Measurements from ENCODE around the gene EXOSC9.
A peak's percentile ranks its signal among the peaks of the same experiment; 100 is the strongest.

EXOSC9 gene

DNA sequence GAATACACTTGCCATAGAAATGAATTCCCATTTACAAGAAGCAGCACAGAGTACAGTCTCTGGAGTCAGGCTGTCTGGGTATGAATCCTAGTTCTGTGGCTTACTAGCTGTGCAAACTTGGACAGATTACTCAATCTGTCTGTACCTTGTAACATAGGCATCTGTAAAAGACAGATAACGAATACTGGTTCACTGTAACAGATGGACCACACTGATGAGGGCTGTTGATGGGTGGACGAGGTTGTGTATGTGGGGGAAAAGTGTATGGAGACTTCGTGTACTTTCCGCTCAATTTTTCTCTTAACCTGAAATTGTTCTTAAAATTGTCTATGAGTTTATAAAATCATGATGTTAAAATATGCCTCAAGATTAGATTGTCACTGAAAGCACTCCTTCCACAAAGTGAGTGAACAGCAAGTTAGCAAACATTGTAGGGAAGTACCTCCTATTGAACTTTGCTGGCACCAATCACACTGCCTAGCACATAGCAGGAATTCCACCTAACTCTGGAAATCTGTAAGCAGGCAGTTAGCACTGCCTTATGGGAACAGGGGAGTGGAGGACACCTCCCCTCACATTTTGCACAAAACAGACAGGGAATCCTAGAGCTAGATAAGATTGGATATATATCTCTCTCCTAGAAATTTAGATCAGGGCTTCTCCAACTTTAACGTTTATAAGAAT lies 6.5 kb upstream of the EXOSC9 start:
- Histone ChIP-seq H3K27ac (no peak overlapping the region), H3K9me3 (no peaks in the 10 kb centered on the region), H3K27me3 (peaks cover 0 to 2% of the 10 kb centered on the region in 2 donors), H3K36me3 (no peaks in the 10 kb centered on the region), H3K4me1 (no peaks in the 10 kb centered on the region), H3K4me3 (no peak overlapping the region)
- TF ChIP-seq CTCF (IDR thresholded peaks at IDR 0.05): no peak
- no peak for DNase-seq
- intact Hi-C loops (cut with DNase I; ENCODE audit: low total_unique reads): no loop called here

DNA sequence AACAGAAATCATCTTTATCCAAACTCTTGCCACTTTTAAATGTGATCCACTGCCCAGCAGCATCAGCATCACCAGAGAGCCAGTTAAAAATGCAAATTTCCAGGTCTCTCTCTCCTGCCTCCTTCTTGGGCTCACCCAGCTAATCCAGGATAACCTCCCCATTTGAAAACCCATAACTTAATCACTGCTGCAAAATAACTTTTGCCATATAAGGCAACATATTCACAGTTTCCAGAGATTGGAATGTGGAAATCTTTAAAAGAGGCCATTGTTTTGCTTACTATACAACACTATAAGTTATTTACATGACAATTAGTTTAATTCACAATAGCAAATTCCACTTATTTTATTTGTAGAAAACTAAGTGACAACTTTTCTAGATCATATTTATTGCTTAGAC lies 4.8 kb upstream of the EXOSC9 start:
- Histone ChIP-seq H3K27me3 (peaks cover 0 to 2% of the 10 kb centered on the region in 2 donors), H3K4me3 (no peak overlapping the region), H3K36me3 (no peaks in the 10 kb centered on the region), H3K27ac (no peak overlapping the region), H3K9me3 (no peaks in the 10 kb centered on the region), H3K4me1 (no peaks in the 10 kb centered on the region)
- intact Hi-C loops (cut with DNase I; ENCODE audit: low total_unique reads): no loop called here
- TF ChIP-seq CTCF (IDR thresholded peaks at IDR 0.05): no peak
- no peak for DNase-seq

- H3K4me1 ChIP-seq: peaks cover 0 to 16% (median 5%) of the 10 kb centered on the region in 4 donors
- no peak overlapping the region for H3K4me3 ChIP-seq
- H3K36me3 ChIP-seq: peaks cover 5 to 17% (median 8%) of the 10 kb centered on the region in 3 donors
- no peaks in the 10 kb centered on the region for H3K27me3 ChIP-seq
- TF ChIP-seq CTCF (IDR thresholded peaks at IDR 0.05): no peak
- intact Hi-C loops (cut with DNase I; ENCODE audit: low total_unique reads): no loop called here
- H3K27ac ChIP-seq: no peak overlapping the region
- no peak for DNase-seq
- no peaks in the 10 kb centered on the region for H3K9me3 ChIP-seq
Observed at GRCh38 chr4:121799208-121799823, 1.8 kb upstream of the EXOSC9 start.

DNA sequence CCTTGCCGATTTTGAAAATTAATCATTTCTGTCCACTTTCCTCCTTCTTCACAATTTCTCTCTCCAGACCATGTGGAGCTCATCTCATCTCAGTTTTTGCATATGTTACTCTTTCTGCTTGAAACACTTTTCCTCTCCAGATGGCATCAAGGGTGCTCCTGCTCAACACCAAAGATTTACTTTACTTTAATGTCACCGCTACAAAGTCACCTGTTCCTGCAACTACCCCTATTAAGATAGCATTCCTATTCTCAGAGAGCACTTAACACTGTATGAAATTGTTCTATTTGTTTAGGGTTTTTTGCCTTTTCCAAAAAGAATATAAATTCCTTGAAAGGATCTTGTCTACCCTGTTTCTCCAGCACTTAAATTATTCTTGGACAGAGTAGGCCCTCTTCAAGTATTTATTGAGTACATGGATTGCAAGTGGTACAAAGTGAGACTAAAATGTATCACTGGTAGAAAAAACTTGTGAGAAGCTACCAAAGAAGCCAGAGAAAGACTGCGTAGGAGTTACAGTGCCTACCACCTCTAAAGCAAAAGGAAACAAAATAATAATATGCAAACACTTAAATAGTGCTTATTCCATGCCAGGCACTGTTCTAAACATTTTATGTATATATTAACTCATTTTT lies 1.1 kb upstream of the EXOSC9 start:
- Histone ChIP-seq H3K9me3 (no peaks in the 10 kb centered on the region), H3K4me3 (peak overlapping the region; percentile 83 to 92), H3K27me3 (no peaks in the 10 kb centered on the region), H3K36me3 (peaks cover 11 to 24% (median 15%) of the 10 kb centered on the region in 3 donors), H3K27ac (peak overlapping the region; percentile 81 to 85), H3K4me1 (peaks cover 0 to 16% (median 5%) of the 10 kb centered on the region in 4 donors)
- TF ChIP-seq CTCF (IDR thresholded peaks at IDR 0.05): no peak
- intact Hi-C loops (cut with DNase I; ENCODE audit: low total_unique reads): no loop called here
- DNase-seq: no peak

DNA sequence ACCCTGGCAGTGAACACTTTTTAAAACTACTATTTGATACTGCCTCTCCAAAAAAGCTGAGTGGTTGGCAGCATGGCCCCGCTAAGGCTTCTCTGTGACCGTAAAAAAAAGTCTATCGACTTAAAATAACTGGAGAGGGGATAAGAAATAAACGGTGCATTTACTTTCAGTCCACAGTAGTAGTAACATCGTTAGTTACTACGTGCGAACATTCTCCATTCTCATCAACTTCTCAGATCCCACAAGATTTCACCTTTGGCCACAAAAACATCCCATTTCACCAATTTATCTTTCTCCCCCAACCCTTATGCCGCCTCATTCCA lies 524 bp upstream of the EXOSC9 start:
- Histone ChIP-seq H3K4me1 (peaks cover 0 to 16% (median 5%) of the 10 kb centered on the region in 4 donors), H3K4me3 (peak overlapping the region; percentile 83 to 92), H3K9me3 (no peaks in the 10 kb centered on the region), H3K27ac (peak overlapping the region; percentile 81 to 85), H3K36me3 (peaks cover 11 to 27% (median 21%) of the 10 kb centered on the region in 3 donors), H3K27me3 (no peaks in the 10 kb centered on the region)
- TF ChIP-seq CTCF (IDR thresholded peaks at IDR 0.05): no peak
- no peak for DNase-seq
- intact Hi-C loops (cut with DNase I; ENCODE audit: low total_unique reads): no loop called here

Data from tibial artery (tissue), 4 donors.